SJSA1 (cell line): ENCODE data around the gene GPM6B. TPM values are rescaled to one million over a fixed set of nuclear protein-coding genes. Genes with fewer than 3 reads are reported as not detected.

Experiments
- DNase-seq, 2 experiments: peaks; one replicate each; pipeline ENCODE4 v3.0.0-alpha.2; 2015 to 2020; ENCODE audit warnings: low spot score in 2 of 2, low read depth in 1 of 2
- H3K27ac ChIP-seq: fragments of 250-450 bp; sonication (Bioruptor Pico); 2 replicates; pipeline ENCODE4 v1.5.1; 2020; ENCODE audit warnings: mild to moderate bottlenecking, moderate library complexity
- H3K27me3 ChIP-seq: fragments of 250-450 bp; sonication (Bioruptor Pico); replicated peaks from 2 replicates; pipeline ENCODE4 v1.5.1; 2020; ENCODE audit warnings: mild to moderate bottlenecking, moderate library complexity
- H3K36me3 ChIP-seq: fragments of 250-450 bp; sonication (Bioruptor Pico); 2 replicates; pipeline ENCODE4 v1.5.1; 2020; ENCODE audit warnings: mild to moderate bottlenecking
- H3K4me1 ChIP-seq: fragments of 250-450 bp; sonication (Bioruptor Pico); replicated peaks from 2 replicates; pipeline ENCODE4 v1.6.1; 2021; ENCODE audit warnings: mild to moderate bottlenecking
- H3K4me3 ChIP-seq: fragments of 250-450 bp; sonication (Bioruptor Pico); 2 replicates; pipeline ENCODE4 v1.5.1; 2020; ENCODE audit warnings: mild to moderate bottlenecking
- H3K9me3 ChIP-seq: fragments of 250-450 bp; sonication (Bioruptor Pico); replicated peaks from 2 replicates; pipeline ENCODE4 v1.5.1; 2020; ENCODE audit warnings: mild to moderate bottlenecking
- total RNA-seq: library from RNA; depleted of rRNA; stranded (reverse); fragments of >200 nt; shearing (Covaris generic); gene quantifications from 2 replicates; pipeline ENCODE4 v1.2.3, GENCODE V29; 2014; rRNA removed

GPM6B gene
- total RNA-seq, 1 experiment from 2014 or later = not detected

GRCh38 chrX:13721819-13722519 is 94.9 kb downstream of the GPM6B start:
- Histone ChIP-seq H3K4me1 (peaks cover 6% of the 10 kb centered on the region; the same call in 1 of the 2 replicates), H3K4me3 (no peak overlapping the region), H3K9me3 (no peaks in the 10 kb centered on the region), H3K27me3 (no peaks in the 10 kb centered on the region), H3K27ac (no peak overlapping the region), H3K36me3 (peaks cover 20% of the 10 kb centered on the region)
- no peak for DNase-seq

GRCh38 chrX:13721371-13721770 is 95.5 kb downstream of the GPM6B start:
- Histone ChIP-seq H3K27me3 (no peaks in the 10 kb centered on the region), H3K4me1 (peaks cover 6% of the 10 kb centered on the region; the same call in 1 of the 2 replicates), H3K27ac (no peak overlapping the region), H3K9me3 (no peaks in the 10 kb centered on the region), H3K36me3 (peaks cover 21% of the 10 kb centered on the region), H3K4me3 (no peak overlapping the region)
- no peak for DNase-seq

Other genes starting within 250 kb of the GPM6B start
- gene EGFL6, start 247.5 kb downstream of the GPM6B start, total RNA-seq = not detected in 2 replicates
- 2.6 and 2.7 TPM in 2 replicates for gene TCEANC, start 164.0 kb downstream of the GPM6B start, total RNA-seq
- 18.2 and 21.2 TPM in 2 replicates for gene RAB9A, start 128.0 kb downstream of the GPM6B start, total RNA-seq
- gene TRAPPC2, start 82.5 kb downstream of the GPM6B start, total RNA-seq = 14.3 and 33.7 TPM in 2 replicates
- gene OFD1, start 82.3 kb downstream of the GPM6B start, total RNA-seq = 6.6 and 12.9 TPM in 2 replicates
- 9.1 and 10.7 TPM in 2 replicates for gene GEMIN8, start 212.8 kb upstream of the GPM6B start, total RNA-seq